WTC11 (cell line): Measurements from ENCODE around the gene PLK4. TPM values are rescaled to one million over a fixed set of nuclear protein-coding genes. Genes with fewer than 3 reads are reported as not detected.

Experiments
- ATAC-seq: fragments of 200-7000 bp; cut with Tn5 transposase; 2 replicates; pipeline ENCODE4 v1.10.0; 2021; ENCODE audit warnings: mild to moderate bottlenecking, moderate library complexity
- CTCF ChIA-PET: fragments of 300-600 bp; sonication (Branson Sonifier 250); formaldehyde crosslinking; loops from one replicate; lab custom pipeline; 2021; ENCODE audit warnings: antibody characterized with exemption; lab: Charles Lee
- POLR2A ChIA-PET: fragments of 350-600 bp; sonication (Branson Sonifier 250); formaldehyde crosslinking; loops from one replicate; lab custom pipeline; 2021; ENCODE audit warnings: antibody characterized with exemption; lab: Charles Lee
- DNase-seq: peaks from one replicate; pipeline ENCODE4 v3.0.0; 2021; ENCODE audit warnings: low spot score
- H3K27ac Mint-ChIP-seq: 2 replicates; pipeline ENCODE4 v1.8.0; 2021; ENCODE audit warnings: mixed read lengths
- H3K27me3 Mint-ChIP-seq: 2 replicates; pipeline ENCODE4 v1.8.0; 2021; ENCODE audit warnings: low read depth, mild to moderate bottlenecking, moderate library complexity, mixed read lengths
- H3K36me3 Mint-ChIP-seq: 2 replicates; pipeline ENCODE4 v1.8.0; 2021; ENCODE audit warnings: mixed read lengths
- H3K4me1 Mint-ChIP-seq: 2 replicates; pipeline ENCODE4 v1.8.0; 2022; ENCODE audit warnings: mixed read lengths
- H3K4me3 Mint-ChIP-seq: 2 replicates; pipeline ENCODE4 v1.8.0; 2021; ENCODE audit warnings: mild to moderate bottlenecking, moderate library complexity, mixed read lengths
- H3K9me3 Mint-ChIP-seq: 2 replicates; pipeline ENCODE4 v1.8.0; 2021; ENCODE audit warnings: mixed read lengths
- AR ChIP-seq: fragments of 250-450 bp; sonication (Bioruptor Pico); IDR thresholded peaks from 2 replicates; pipeline ENCODE4 v1.9.0; 2021; ENCODE audit warnings: mild to moderate bottlenecking
- CDX4 ChIP-seq: fragments of 250-450 bp; sonication (Bioruptor Pico); IDR thresholded peaks from 2 replicates; pipeline ENCODE4 v1.9.0; 2021; ENCODE audit warnings: moderate library complexity, mild to moderate bottlenecking, inconsistent platforms, borderline replicate concordance
- FOXP1 ChIP-seq: sonication (generic); formaldehyde crosslinking; IDR thresholded peaks from 2 replicates; pipeline ENCODE4 v1.8.0; 2022; ENCODE audit warnings: missing genetic modification reagents, mild to moderate bottlenecking, moderate library complexity, borderline replicate concordance
- GABPB1 ChIP-seq: sonication (generic); formaldehyde crosslinking; IDR thresholded peaks from 2 replicates; pipeline ENCODE4 v1.8.1; 2023; ENCODE audit warnings: mild to moderate bottlenecking, missing genetic modification reagents
- HMGA2 ChIP-seq: fragments of 250-450 bp; sonication (Bioruptor Pico); IDR thresholded peaks from 2 replicates; pipeline ENCODE4 v1.4.0; 2021; ENCODE audit warnings: mild to moderate bottlenecking, moderate library complexity
- KAT7 ChIP-seq: sonication (generic); formaldehyde crosslinking; IDR thresholded peaks from 2 replicates; pipeline ENCODE4 v1.8.1; 2023; ENCODE audit warnings: missing genetic modification reagents, mild to moderate bottlenecking, borderline replicate concordance
- MAX ChIP-seq: sonication (generic); formaldehyde crosslinking; IDR thresholded peaks from 2 replicates; pipeline ENCODE4 v1.8.0; 2022; ENCODE audit warnings: mild to moderate bottlenecking, missing genetic modification reagents
- NR2C2 ChIP-seq: sonication (generic); formaldehyde crosslinking; IDR thresholded peaks from 2 replicates; pipeline ENCODE4 v1.8.0; 2022; ENCODE audit warnings: mild to moderate bottlenecking, missing genetic modification reagents
- SMAD4 ChIP-seq: sonication (generic); formaldehyde crosslinking; IDR thresholded peaks from 2 replicates; pipeline ENCODE4 v1.8.0; 2022; ENCODE audit warnings: mild to moderate bottlenecking, missing genetic modification reagents
- SP1 ChIP-seq: sonication (generic); formaldehyde crosslinking; conservative IDR thresholded peaks from 2 replicates; pipeline ENCODE4 v1.8.1; 2022; ENCODE audit warnings: missing genetic modification reagents
- STAT6 ChIP-seq: sonication (generic); formaldehyde crosslinking; conservative IDR thresholded peaks from 2 replicates; pipeline ENCODE4 v1.8.1; 2023; ENCODE audit warnings: mild to moderate bottlenecking, low read depth, missing genetic modification reagents, moderate library complexity
- ZNF396 ChIP-seq: fragments of 250-450 bp; sonication (Bioruptor Pico); IDR thresholded peaks from 2 replicates; pipeline ENCODE4 v1.8.0; 2021; ENCODE audit warnings: mild to moderate bottlenecking, moderate library complexity, borderline replicate concordance
- ZNF425 ChIP-seq: fragments of 250-450 bp; sonication (Bioruptor Pico); conservative IDR thresholded peaks from 2 replicates; pipeline ENCODE4 v1.9.0; 2021; ENCODE audit warnings: mild to moderate bottlenecking
- total RNA-seq: library from RNA; stranded (reverse); gene quantifications from 3 replicates; pipeline ENCODE4 v1.2.3, GENCODE V29; 2021

PLK4 gene
- total RNA-seq, 1 experiment from 2014 or later, result 37.8 TPM

- no peak for TF ChIP-seq GABPB1 (CRISPR knock-in tag)
- no peak for TF ChIP-seq HMGA2 (CRISPR knock-in tag)
- TF ChIP-seq SMAD4 (CRISPR knock-in tag), result no peak
- no peak for TF ChIP-seq SP1
- TF ChIP-seq KAT7 (CRISPR knock-in tag), result no peak
- TF ChIP-seq AR, result no peak
- TF ChIP-seq FOXP1 (CRISPR knock-in tag), result no peak
- no peak for TF ChIP-seq CDX4
- TF ChIP-seq NR2C2 (CRISPR knock-in tag), result no peak
- TF ChIP-seq STAT6 (CRISPR knock-in tag), result no peak
- TF ChIP-seq ZNF425 (CRISPR knock-in tag), result no peak
- TF ChIP-seq, all 79 proteins: peak for 0
Measured at GRCh38 chr4:127832585-127832984, 48.1 kb upstream of the PLK4 start (continued).

GRCh38 chr4:127843704-127844600 lies 36.7 kb upstream of the PLK4 start:
- no peaks in the 10 kb centered on the region for H3K27me3 Mint-ChIP-seq
- no peak overlapping the region for H3K4me3 Mint-ChIP-seq
- TF ChIP-seq MAX (CRISPR knock-in tag) (0 out of 2 replicates have a peak, but pooled peaks have one; percentile 30), ZNF396 (CRISPR knock-in tag) (no peak)
- DNase-seq, result no peak
- ATAC-seq, result peak; percentile 64
- POLR2A ChIA-PET, result no interaction called here
- peaks cover 34% of the 10 kb centered on the region for H3K4me1 Mint-ChIP-seq
- H3K27ac Mint-ChIP-seq, result 0 out of 2 replicates have a peak overlapping the region, but pooled peaks have one; percentile 35
- peaks cover 4% of the 10 kb centered on the region for H3K36me3 Mint-ChIP-seq
- CTCF ChIA-PET, result no interaction called here
- peaks cover 10% of the 10 kb centered on the region for H3K9me3 Mint-ChIP-seq

GRCh38 chr4:127844601-127845116 lies 36.0 kb upstream of the PLK4 start:
- peaks cover 8% of the 10 kb centered on the region for H3K36me3 Mint-ChIP-seq
- TF ChIP-seq KAT7 (CRISPR knock-in tag), result no peak
- POLR2A ChIA-PET, result no interaction called here
- H3K27me3 Mint-ChIP-seq, result no peaks in the 10 kb centered on the region
- H3K4me1 Mint-ChIP-seq, result peaks cover 37% of the 10 kb centered on the region
- CTCF ChIA-PET, result no interaction called here
- DNase-seq (no peak), ATAC-seq (no peak)
- H3K27ac Mint-ChIP-seq, result no peak overlapping the region
- H3K4me3 Mint-ChIP-seq, result no peak overlapping the region
- peaks cover 14% of the 10 kb centered on the region for H3K9me3 Mint-ChIP-seq
